K562 (cell line): Measurements from ENCODE around the gene COLEC12. TPM values are rescaled to one million over a fixed set of nuclear protein-coding genes. Genes with fewer than 3 reads are reported as not detected.

Experiments
- ATAC-seq: fragments of 200-7000 bp; cut with Tn5 transposase; 3 replicates; pipeline ENCODE4 v1.9.1; 2020; ENCODE audit warnings: moderate library complexity
- BruUV-seq: library from RNA; stranded (reverse); fragments of 400-500 nt; replicated peaks from 2 replicates; lab custom pipeline; 2021; lab: Mats Ljungman, UMichigan
- CTCF ChIA-PET: fragments of 300-600 bp; formaldehyde crosslinking; extraction: SDS; loops from one replicate; lab custom pipeline; 2021; ENCODE audit warnings: low intra/inter-chr PET ratio; lab: Yijun Ruan, JAX
- POLR2A ChIA-PET: fragments of 300-600, 350-650 bp; sonication (Branson Sonifier 250); formaldehyde crosslinking; extraction: SDS; loops from one replicate; lab custom pipeline; 2021; ENCODE audit warnings: antibody characterized with exemption, inconsistent platforms; lab: Yijun Ruan, JAX
- DNase-seq, 4 experiments: peaks; one replicate each; pipeline versions ENCODE4 v3.0.0 to v3.0.0-alpha.2; 2011 to 2018; ENCODE audit warnings: low spot score in 3 of 4, mixed read lengths in 3 of 4; ENCODE audit errors: extremely low read depth in 1 of 4
- FAIRE-seq: peaks from 2 replicates; lab custom pipeline; 2011; peaks lifted over from hg19 to GRCh38; lab: Jason Lieb, UNC
- H2AFZ ChIP-seq: 2 replicates; pipeline ENCODE4 v1.6.0; 2011; ENCODE audit warnings: low read depth, low read length, control low read depth, inconsistent platforms
- H3K27ac ChIP-seq: fragments of 200-600 bp; 3 replicates; pipeline ENCODE4 v1.8.0; 2011; ENCODE audit warnings: low read depth, mild to moderate bottlenecking, control low read depth, inconsistent platforms, low read length, moderate library complexity, mixed read lengths; ENCODE audit errors: extremely low read depth
- H3K27me3 ChIP-seq, 2 experiments: fragments of 300-600 bp in 1 of 2; 2 replicates in 1 of 2; 3 replicates in 1 of 2; pipeline versions ENCODE4 v1.6.0 to v1.8.0; 2011; ENCODE audit warnings: inconsistent platforms in 2 of 2, low read length in 2 of 2, mild to moderate bottlenecking in 1 of 2, mixed read lengths in 1 of 2, moderate library complexity in 1 of 2; ENCODE audit not compliant: control insufficient read depth in 2 of 2, insufficient read depth in 2 of 2
- H3K36me3 ChIP-seq: fragments of 300-600 bp; 3 replicates; pipeline ENCODE4 v1.8.0; 2011; ENCODE audit warnings: mild to moderate bottlenecking, low read length, inconsistent platforms; ENCODE audit not compliant: control insufficient read depth, insufficient read depth
- H3K4me1 ChIP-seq, 2 experiments: fragments of 200-600 bp in 1 of 2; replicated peaks in 1 of 2; 2 replicates in 1 of 2; 3 replicates in 1 of 2; pipeline versions ENCODE4 v1.5.1 to v1.8.0; 2011; ENCODE audit warnings: inconsistent platforms in 2 of 2, low read length in 2 of 2, mild to moderate bottlenecking in 1 of 2, mixed read lengths in 1 of 2, moderate library complexity in 1 of 2; ENCODE audit not compliant: control insufficient read depth in 2 of 2, insufficient read depth in 2 of 2
- H3K4me2 ChIP-seq: 2 replicates; pipeline ENCODE4 v1.6.1; 2011; ENCODE audit warnings: low read length, control low read depth, inconsistent platforms, mixed read lengths; ENCODE audit not compliant: insufficient read depth
- H3K4me3 ChIP-seq: fragments of 200-600 bp; sonication (generic), shearing (Covaris generic); 2 replicates; pipeline ENCODE4 v1.5.1; 2016; ENCODE audit warnings: control low read depth, inconsistent platforms
- H3K79me2 ChIP-seq: fragments of 200-600 bp; 3 replicates; pipeline ENCODE4 v1.8.0; 2011; ENCODE audit warnings: low read length, inconsistent platforms; ENCODE audit not compliant: control insufficient read depth, insufficient read depth
- H3K9ac ChIP-seq, 2 experiments: 2 replicates each; pipeline versions ENCODE4 v1.6.0 to v1.6.1; 2011; ENCODE audit warnings: low read depth in 2 of 2, low read length in 2 of 2, control low read depth in 1 of 2, inconsistent platforms in 1 of 2, mild to moderate bottlenecking in 1 of 2, mixed read lengths in 1 of 2; ENCODE audit not compliant: insufficient read depth in 1 of 2
- H3K9me1 ChIP-seq: one replicate; pipeline ENCODE4 v1.6.0; 2011; ENCODE audit warnings: inconsistent platforms, mild to moderate bottlenecking, low read length, moderate library complexity; ENCODE audit not compliant: control insufficient read depth, insufficient read depth
- H3K9me3 ChIP-seq: replicated peaks from 2 replicates; pipeline ENCODE4 v1.5.1; 2011; ENCODE audit warnings: low read depth, low read length, inconsistent platforms; ENCODE audit not compliant: control insufficient read depth, insufficient read depth
- H4K20me1 ChIP-seq: replicated peaks from 2 replicates; pipeline ENCODE4 v1.6.1; 2011; ENCODE audit warnings: low read length, inconsistent platforms, mixed read lengths; ENCODE audit not compliant: control insufficient read depth, insufficient read depth
- ESRRB ChIP-seq: fragments of 250-450 bp; sonication (Bioruptor Pico); IDR thresholded peaks from 2 replicates; pipeline ENCODE4 v1.5.0; 2020; ENCODE audit warnings: mild to moderate bottlenecking, moderate library complexity, borderline replicate concordance
- FOXM1 ChIP-seq, 2 experiments: fragments of 450-650 bp in 1 of 2; sonication (generic) in 1 of 2; formaldehyde crosslinking in 1 of 2; IDR thresholded peaks; 2 replicates each; pipeline versions ENCODE4 v1.6.1 to v1.9.0; 2017 to 2022; ENCODE audit warnings: low read depth in 2 of 2, mild to moderate bottlenecking in 2 of 2, missing genetic modification reagents in 1 of 2, moderate library complexity in 1 of 2
- ILK ChIP-seq: fragments of 450-650 bp; IDR thresholded peaks from 2 replicates; pipeline ENCODE4 v1.6.1; 2016; ENCODE audit warnings: missing genetic modification characterization, low read depth, mild to moderate bottlenecking, missing compliant biosample characterization, moderate library complexity, borderline replicate concordance
- MAFF ChIP-seq: IDR thresholded peaks from 2 replicates; pipeline ENCODE4 v1.6.1; 2012; ENCODE audit warnings: low read length, improper control_type of control experiment
- NELFE ChIP-seq: IDR thresholded peaks from 2 replicates; pipeline ENCODE4 v1.6.1; 2011; ENCODE audit warnings: mild to moderate bottlenecking; ENCODE audit not compliant: insufficient read depth, insufficient read length
- PHB ChIP-seq: fragments of 250-450 bp; sonication (Bioruptor Pico); IDR thresholded peaks from 2 replicates; pipeline ENCODE4 v1.5.0; 2021
- ZC3H8 ChIP-seq: fragments of 450-650 bp; IDR thresholded peaks from 2 replicates; pipeline ENCODE4 v1.6.1; 2017
- ZNF311 ChIP-seq: fragments of 250-450 bp; sonication (Bioruptor Pico); IDR thresholded peaks from 2 replicates; pipeline ENCODE4 v1.4.0; 2020; ENCODE audit warnings: mild to moderate bottlenecking, moderate library complexity
- WGBS: fragments of 100-300 bp; shearing (Covaris generic); methylation state at CpG from one replicate; pipeline ENCODE4 v1.1.6; 2016; ENCODE audit warnings: low coverage, mixed read lengths; ENCODE audit not compliant: insufficient coverage; ENCODE audit errors: missing lambda C conversion rate; 5-methylcytosine and 5-hydroxymethylcytosine counted together
- in situ Hi-C: fragments of 300-500 bp; cut with MboI; formaldehyde crosslinking; loops from 4 replicates; pipeline ENCODE4 v1.15.0; 2018; ENCODE audit warnings: inconsistent platforms, mixed read lengths
- intact Hi-C: fragments of 100-400 bp; cut with micrococcal nuclease; formaldehyde crosslinking; loops from 2 replicates; pipeline ENCODE4 v1.14.2; 2022
- polyA plus RNA-seq, 8 experiments: library from polyadenylated mRNA; depleted of rRNA in 4 of 8; stranded (reverse) in 5 of 8; unstranded in 3 of 8; fragments of >200 nt; fragmentation: Nextera tagmentation in 2 of 8; fragmentation: Illumina TruSeq in 1 of 8; extraction: Ambion mirVana in 2 of 8; extraction: Trizol in 1 of 8; gene quantifications; 2 replicates each; pipeline versions ENCODE4 v1.2.1 to v1.2.3, GENCODE V29; 2011 to 2014; ENCODE audit warnings: inconsistent platforms in 1 of 8, missing spikeins in 1 of 8
- total RNA-seq, 7 experiments: library from RNA; depleted of rRNA in 6 of 7; stranded (reverse); fragments of >200 nt in 6 of 7; fragmentation: Illumina TruSeq in 2 of 7; extraction: Trizol in 2 of 7; gene quantifications; 2 replicates each; pipeline versions ENCODE4 v1.2.1 to v1.2.3, GENCODE V29; 2011 to 2021; ENCODE audit warnings: low replicate concordance in 1 of 7

The COLEC12 gene
- total and polyA plus RNA-seq, 9 of the 15 experiments (the other 6 are each of a cell fraction or from before 2014, with no cell fraction given): 0.04 TPM; not detected in 8

- BruUV-seq: no TSS peak
- intact Hi-C loops: no loop called here
- CTCF ChIA-PET: no interaction called here
- Histone ChIP-seq H3K27me3 (peaks cover 13 to 25% of the 10 kb centered on the region in 2 experiments), H3K4me1 (no peaks in the 10 kb centered on the region), H3K36me3 (no peaks in the 10 kb centered on the region), H3K4me3 (no peak overlapping the region), H3K9me3 (no peaks in the 10 kb centered on the region), H3K9me1 (no peaks in the 10 kb centered on the region), H3K79me2 (no peaks in the 10 kb centered on the region), H4K20me1 (no peaks in the 10 kb centered on the region), H3K4me2 (no peak overlapping the region), H3K27ac (no peak overlapping the region), H2AFZ (no peak overlapping the region), H3K9ac (no peak overlapping the region)
- in situ Hi-C loops: no loop called here
- no peak for DNase-seq
- ATAC-seq: no peak
- WGBS: 0% methylated on average over 4 of the region's 4 CpGs
- TF ChIP-seq ZNF311 (CRISPR knock-in tag) (no peak), PHB (no peak), ILK (tag) (no peak), NELFE (no peak), ZC3H8 (no peak), ESRRB (CRISPR knock-in tag) (no peak), FOXM1 (IDR thresholded peaks at IDR 0.05; ENCODE audit: low read depth) (no peak), FOXM1 (CRISPR knock-in tag; IDR thresholded peaks at IDR 0.05; ENCODE audit: low read depth) (no peak), MAFF (no peak)
- no peak for FAIRE-seq
- POLR2A ChIA-PET: no interaction called here
Observed at GRCh38 chr18:407626-408224, 92.8 kb downstream of the COLEC12 start.
